ENCODE measurements around the gene CCDC85C. TPM values are rescaled to one million over a fixed set of nuclear protein-coding genes. Genes with fewer than 3 reads are reported as not detected.
A peak's percentile ranks its signal among the peaks of the same experiment; 100 is the strongest.

The CCDC85C gene
- total and polyA plus RNA-seq, 2 of the 4 experiments (the other 2 are of a cell fraction), result 16.0 to 19.0 TPM

GRCh38 chr14:99587460-99588278, 16.3 kb downstream of the CCDC85C start:
- Histone ChIP-seq H3K56ac (ENCODE audit: extremely low read depth, insufficient read depth, low read length) (no peak overlapping the region), H3K4me3 (ENCODE audit: insufficient read depth, low read depth, low read length) (no peak overlapping the region), H3K27ac (ENCODE audit: insufficient read depth, low read length) (no peak overlapping the region), H3K9me1 (ENCODE audit: insufficient read depth, low read length) (peaks cover 44% of the 10 kb centered on the region), H3K4me1 (ENCODE audit: control insufficient read depth, insufficient read depth, low read length) (peaks cover 42% of the 10 kb centered on the region), H3K27me3 (ENCODE audit: control insufficient read depth, insufficient read depth, low read length) (no peaks in the 10 kb centered on the region), H4K5ac (ENCODE audit: low read depth, low read length) (no peak overlapping the region), H2BK20ac (ENCODE audit: low read depth, low read length) (no peak overlapping the region), H2BK120ac (ENCODE audit: low read depth, low read length) (peak overlapping the region; percentile 57), H3K4ac (ENCODE audit: low read depth, low read length) (peak overlapping the region; percentile 80), H3K4me2 (ENCODE audit: low read depth, low read length) (no peak overlapping the region), H4K91ac (ENCODE audit: insufficient read depth, low read depth, low read length) (peak overlapping the region; percentile 57), H2BK15ac (ENCODE audit: low read depth, low read length) (no peak overlapping the region), H4K20me1 (ENCODE audit: insufficient read depth, low read length) (peaks cover 25% of the 10 kb centered on the region), H3K9me3 (ENCODE audit: control insufficient read depth, insufficient read depth, low read length) (no peaks in the 10 kb centered on the region), H2AFZ (replicated peaks; ENCODE audit: low read length, poor library complexity) (no peak overlapping the region), H3K79me1 (ENCODE audit: low read depth in 1 of 2, low read length in 2 of 2) (peaks cover 41 to 92% of the 10 kb centered on the region in 2 experiments), H3K23ac (ENCODE audit: low read depth, low read length) (no peak overlapping the region), H3K9ac (ENCODE audit: low read depth, low read length) (no peak overlapping the region), H2BK5ac (ENCODE audit: low read depth, low read length, poor library complexity, severe bottlenecking) (peak overlapping the region; percentile 25), H3K18ac (ENCODE audit: low read depth, low read length) (no peak overlapping the region; the same call in 1 of the 2 replicates), H2AK9ac (replicated peaks; ENCODE audit: low read depth, low read length, poor library complexity) (no peak overlapping the region), H4K8ac (ENCODE audit: low read depth in 2 of 2, low read length in 2 of 2) (no peak overlapping the region; a peak in 1 of 4 replicates), H3K14ac (replicated peaks; ENCODE audit: low read depth, low read length) (peak overlapping the region; percentile 65; the same call in 1 of the 2 replicates), H3K36me3 (ENCODE audit: control insufficient read depth, insufficient read depth, low read length) (no peaks in the 10 kb centered on the region), H2AK5ac (ENCODE audit: low read depth, low read length) (peak overlapping the region; percentile 81; the same call in 1 of the 2 replicates)
- TF ChIP-seq ELK1 (IDR thresholded peaks at IDR 0.05; ENCODE audit: borderline replicate concordance, low read depth, low read length), result no peak
- TF ChIP-seq MAZ (IDR thresholded peaks at IDR 0.05; ENCODE audit: borderline replicate concordance, low read depth, low read length), result no peak
- no peak for TF ChIP-seq USF2 (IDR thresholded peaks at IDR 0.05; ENCODE audit: low read depth, low read length)
- no peak for TF ChIP-seq CTCF (conservative IDR thresholded peaks at IDR 0.05; ENCODE audit: low read depth, low read length)
- no peak for TF ChIP-seq CEBPB (IDR thresholded peaks at IDR 0.05; ENCODE audit: low read depth, low read length)
- no peak for TF ChIP-seq RAD21 (IDR thresholded peaks at IDR 0.05; ENCODE audit: low read length)
- no peak for TF ChIP-seq RFX5 (IDR thresholded peaks at IDR 0.05; ENCODE audit: low read depth, low read length)
- TF ChIP-seq RCOR1 (IDR thresholded peaks at IDR 0.05; ENCODE audit: insufficient replicate concordance, low read length), result no peak
- no peak for TF ChIP-seq BHLHE40 (IDR thresholded peaks at IDR 0.05; ENCODE audit: low read depth, low read length)
- no peak for TF ChIP-seq SMC3 (IDR thresholded peaks at IDR 0.05; ENCODE audit: low read depth, low read length)
- no peak for TF ChIP-seq FOS (IDR thresholded peaks at IDR 0.05; ENCODE audit: low read depth, low read length)
- in situ Hi-C loops (cut with MboI; ENCODE audit: low sequenced_read_pairs), result no loop called here
- ChIA-PET POLR2A (ENCODE audit: unreplicated experiment) (no interaction called here), CTCF (interaction anchor here (1.0 kb wide), 1 partner anchor 298 kb away, joined by 3 read pairs; no protein-coding TSS in a partner anchor)
- intact Hi-C loops (cut with micrococcal nuclease), result no loop called here
- no peak for DNase-seq
- 100% methylated on average over 5 of the region's 18 CpGs; no CpG with 5 or more reads in 1 of the 2 experiments for WGBS, 2 experiments (ENCODE audit: extremely low coverage in 2 of 2, insufficient read length in 1 of 2)
- no TSS peak for BruUV-seq (replicated peaks)
- dilution Hi-C loops (cut with HindIII; ENCODE audit: low sequenced_read_pairs, unreplicated experiment), result no loop called here
- ATAC-seq (ENCODE audit: low read depth), result no peak
